ENCODE results near the gene LOXL1.

Gene LOXL1

DNA sequence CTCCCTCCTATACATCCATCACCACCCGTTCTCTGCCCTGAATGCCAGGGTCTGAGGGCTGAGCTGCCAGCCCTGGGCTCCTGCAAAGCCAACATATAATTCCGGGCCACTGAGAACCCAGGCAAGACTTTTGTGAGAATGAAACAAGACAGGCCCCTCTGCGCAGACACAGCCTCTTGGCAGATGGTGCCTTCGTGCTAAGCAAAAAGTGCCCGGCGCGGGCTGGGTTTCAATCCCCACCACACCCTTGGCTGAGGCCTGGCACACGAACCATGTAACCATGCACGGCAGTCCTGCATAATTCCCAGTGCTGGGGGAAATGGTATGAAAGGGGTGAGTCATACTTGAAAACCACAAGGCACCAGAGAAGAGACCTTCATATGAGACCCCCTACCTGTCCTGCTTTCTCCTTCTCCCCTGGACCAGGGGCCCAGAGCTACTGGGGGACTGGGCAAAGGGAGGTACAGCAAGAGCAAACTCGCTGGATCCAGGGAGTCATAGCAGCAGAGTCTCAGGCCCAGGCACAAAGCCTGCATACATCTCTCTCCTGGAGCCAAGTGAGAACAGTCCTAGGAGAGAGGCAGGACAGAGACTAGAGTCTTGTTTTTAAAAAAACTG, 26.1 kb upstream of the LOXL1 start:
- DNase-seq, result no peak

GRCh38 chr15:73901126-73901810, 25.0 kb upstream of the LOXL1 start:
- DNase-seq, result no peak

DNA sequence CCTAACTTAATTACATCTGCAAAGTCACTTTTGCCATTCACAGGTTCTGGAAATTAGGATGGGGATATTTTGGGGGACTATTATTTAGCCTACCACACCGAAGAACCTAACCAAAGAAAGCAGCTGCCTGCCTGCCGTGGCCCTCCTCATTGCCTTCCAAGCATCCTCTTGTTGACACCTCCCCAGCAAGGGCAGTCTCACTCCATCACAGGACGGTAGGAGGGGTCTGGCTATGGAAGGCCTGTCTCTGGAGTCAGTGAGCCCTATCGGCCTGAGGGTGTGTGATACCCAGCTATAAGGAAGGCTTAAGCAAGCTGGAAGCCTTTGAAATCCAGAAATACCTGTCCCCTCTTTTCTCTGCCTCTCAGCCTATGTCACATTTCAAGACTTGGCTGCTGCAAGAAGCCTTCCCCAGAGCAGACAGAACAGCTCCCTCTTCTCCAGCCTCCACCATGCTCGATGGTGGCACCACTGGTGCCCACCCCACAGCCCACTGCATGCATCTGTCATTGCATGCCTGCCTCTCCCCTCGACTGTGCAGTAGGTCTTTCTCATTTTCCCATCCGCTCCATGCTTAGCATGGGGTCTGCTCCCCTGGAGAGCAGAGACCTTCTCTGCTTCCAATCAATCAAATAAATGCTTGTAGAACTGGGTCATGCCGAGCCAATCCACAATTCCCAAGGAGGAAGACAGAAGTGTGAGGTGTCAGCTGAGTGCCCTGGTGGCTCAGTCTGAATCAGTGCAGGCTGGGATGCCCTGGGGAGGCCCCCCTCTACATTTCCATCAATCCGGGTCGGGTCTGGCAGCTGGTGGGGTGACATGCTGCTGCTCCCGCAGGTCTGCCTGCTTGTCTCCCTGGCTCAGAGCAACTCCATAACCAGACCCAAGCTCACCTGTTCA, 23.9 kb upstream of the LOXL1 start:
- no peak for DNase-seq

DNA sequence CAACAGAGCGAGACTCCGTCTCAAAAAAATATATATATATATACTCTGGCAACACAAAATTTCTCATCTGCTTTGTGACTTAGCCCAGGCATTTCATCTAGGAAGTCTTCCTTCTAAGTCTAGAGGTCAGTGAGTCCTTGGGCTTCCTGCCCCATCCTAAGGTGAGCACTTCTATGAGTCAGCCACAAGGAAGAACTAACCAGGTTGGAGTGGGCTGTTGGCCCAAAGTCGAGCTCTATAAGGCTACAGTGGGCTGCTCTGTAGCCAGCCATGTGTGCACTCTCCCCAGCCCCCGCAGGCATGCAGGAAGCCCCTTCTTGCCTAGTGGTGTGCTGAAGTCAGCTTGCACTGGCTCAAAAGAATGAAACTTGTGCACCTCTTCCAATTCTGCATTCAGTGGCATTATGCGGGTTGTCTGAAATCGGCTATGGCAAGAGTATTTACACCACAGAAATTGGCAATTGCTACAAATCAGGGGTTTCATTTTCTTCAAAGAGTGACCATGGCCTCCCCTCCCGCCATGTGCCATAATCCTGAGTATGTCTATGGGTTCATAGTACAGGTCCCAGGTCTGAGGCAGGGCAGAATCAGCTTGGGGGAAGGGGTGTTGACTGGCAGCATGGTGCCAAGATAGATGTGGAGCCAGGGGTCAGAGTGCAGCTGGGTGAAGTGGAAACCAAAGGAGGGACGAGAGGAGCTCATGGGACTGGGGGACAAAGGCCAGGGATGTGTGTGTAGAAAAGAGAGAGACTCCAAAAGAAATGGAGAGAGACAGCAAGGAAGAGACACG, 22.0 kb upstream of the LOXL1 start:
- DNase-seq, result no peak

GRCh38 chr15:73905225-73905827, 20.9 kb upstream of the LOXL1 start:
- no peak for DNase-seq

- DNase-seq, result no peak
Observed at GRCh38 chr15:73906346-73907034, 19.8 kb upstream of the LOXL1 start.

DNA sequence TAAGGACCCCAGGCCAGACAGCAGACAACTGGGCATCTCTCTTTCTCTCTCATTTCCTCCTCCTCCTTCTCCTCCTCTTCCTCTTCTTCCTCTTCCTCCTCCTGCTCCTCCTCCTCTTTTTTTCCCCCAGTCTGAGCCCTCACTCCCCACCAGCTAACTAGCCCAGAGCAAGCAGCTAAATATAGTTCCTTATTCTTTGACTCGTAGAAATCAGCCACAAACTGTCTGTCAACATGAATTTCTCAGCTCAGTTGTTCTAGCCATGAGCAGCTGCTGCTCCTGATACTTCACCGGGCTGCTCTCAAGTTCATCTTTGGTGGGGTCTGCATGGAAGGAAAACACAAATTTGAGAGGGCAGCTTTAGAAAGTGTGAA, 19.2 kb upstream of the LOXL1 start:
- DNase-seq, result no peak

DNA sequence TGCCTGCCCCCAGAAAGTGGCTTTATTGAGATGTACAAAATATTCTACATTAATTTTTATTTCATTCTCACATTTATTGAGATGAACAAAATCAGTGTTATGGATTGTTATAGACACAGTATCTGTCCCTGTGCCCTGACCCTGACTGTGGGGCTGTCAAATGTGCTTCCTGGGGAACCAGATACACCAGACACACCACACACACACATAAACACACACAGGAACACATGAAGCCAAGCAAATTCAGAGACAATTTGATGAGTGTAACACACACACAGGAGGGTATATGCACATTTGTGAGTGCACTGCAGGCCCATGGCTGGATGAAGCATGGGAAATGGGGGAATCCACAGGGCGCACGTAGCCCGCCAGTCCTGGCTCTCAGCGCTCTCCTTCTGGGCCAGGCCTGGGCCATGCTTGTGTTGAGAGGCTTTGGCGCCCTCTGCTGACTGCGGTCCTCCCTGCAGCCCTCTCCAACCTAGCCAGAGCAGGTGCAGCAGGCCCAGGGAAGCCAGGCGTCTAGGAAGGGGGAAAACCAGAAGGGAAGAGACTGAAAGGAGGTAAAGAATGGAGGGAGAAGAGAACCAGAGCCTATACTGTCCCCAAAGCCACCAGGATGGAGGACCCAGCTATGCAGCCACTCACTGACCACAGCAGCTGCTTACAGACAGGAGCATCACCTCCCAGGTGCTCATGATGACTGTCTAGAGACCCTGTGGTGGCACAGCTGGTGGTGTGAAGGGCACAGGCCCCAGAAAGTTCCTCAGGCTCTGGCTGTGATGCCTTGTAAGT, 18.0 kb upstream of the LOXL1 start:
- peak; percentile 60 to 75 for DNase-seq

DNA sequence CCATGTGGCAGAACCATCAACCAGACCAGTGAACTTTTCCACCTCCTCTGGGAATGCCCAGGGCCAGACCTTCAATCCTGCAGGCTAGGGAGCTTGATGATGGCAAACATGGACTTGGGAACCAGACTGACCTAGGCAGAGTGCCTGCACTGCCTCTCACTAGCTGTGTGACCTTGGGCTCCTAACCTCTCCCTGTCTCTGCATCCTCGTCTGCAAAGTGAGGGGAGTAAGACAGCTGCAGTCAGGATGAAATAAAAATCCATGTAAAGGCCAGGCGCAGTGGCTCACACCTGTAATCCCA, 17.5 kb upstream of the LOXL1 start:
- DNase-seq, result no peak

DNA sequence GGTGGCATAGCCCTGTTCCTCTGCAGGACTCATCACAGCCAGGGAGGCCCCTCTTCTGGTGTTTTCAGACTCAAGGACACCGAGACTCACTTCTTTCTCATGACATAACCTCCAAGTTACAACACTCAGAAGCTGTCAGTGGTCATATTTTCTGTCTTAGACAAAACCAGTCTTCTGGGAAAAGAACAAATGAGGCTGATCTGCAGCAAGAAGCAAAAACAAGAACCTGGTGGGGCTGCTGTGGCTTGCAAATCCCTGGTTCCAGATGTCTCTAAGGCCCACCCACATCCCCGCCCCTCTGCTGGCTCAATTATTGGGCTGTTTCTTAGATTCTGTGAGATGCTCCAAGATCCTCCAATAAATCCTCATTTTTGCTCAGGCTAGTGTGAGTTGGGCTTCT, 16.6 kb upstream of the LOXL1 start:
- no peak for DNase-seq

GRCh38 chr15:73910522-73911303, 15.5 kb upstream of the LOXL1 start:
- DNase-seq, result no peak

DNA sequence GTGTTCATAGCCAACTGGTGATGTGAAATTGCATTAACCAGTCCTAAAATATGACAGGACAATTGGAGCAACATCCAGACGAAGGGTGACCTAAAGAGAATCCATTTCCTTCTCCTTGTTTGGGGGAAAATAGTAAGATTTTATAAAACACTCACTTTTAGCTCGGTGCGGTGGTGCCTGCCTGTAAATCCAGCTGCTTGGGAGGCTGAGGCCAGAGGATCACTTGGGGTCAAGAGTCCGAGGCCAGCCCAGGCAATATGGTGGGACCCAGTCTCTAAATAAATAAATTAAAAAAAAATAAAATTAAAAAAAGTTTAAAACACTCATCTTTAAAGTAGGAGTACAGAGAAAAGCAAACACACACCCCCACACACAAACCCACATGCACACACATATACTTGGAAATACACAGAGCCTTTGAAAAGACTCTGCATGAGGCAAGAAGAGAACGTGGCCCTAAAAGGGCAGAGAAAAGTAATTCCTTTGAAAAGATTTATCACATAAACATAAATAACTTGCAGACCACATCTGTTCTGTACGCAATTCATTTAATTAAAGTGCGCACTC, 14.1 kb upstream of the LOXL1 start:
- no peak for DNase-seq

DNA sequence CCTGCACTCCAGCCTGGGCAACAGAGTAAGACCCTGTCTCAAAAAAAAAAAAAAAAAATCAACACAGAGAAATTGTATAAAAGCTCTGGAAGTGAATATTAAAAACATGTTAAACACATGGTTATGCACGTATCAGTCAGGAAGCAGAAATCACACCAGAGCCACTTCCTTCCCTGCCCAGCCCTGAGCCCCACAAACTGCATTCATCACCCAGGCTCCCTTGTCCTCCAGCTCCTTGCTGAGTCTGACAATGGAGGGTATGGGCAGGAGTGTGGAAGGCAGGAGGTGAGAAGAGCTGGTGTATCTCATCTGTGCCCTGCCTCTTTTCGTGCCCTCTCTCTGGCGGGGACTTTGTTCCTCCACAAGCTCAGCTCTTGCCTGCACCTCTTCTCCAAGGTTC, 12.1 kb upstream of the LOXL1 start:
- no peak for DNase-seq

- no peak for DNase-seq
Observed at GRCh38 chr15:73915082-73915481, 11.2 kb upstream of the LOXL1 start.

DNA sequence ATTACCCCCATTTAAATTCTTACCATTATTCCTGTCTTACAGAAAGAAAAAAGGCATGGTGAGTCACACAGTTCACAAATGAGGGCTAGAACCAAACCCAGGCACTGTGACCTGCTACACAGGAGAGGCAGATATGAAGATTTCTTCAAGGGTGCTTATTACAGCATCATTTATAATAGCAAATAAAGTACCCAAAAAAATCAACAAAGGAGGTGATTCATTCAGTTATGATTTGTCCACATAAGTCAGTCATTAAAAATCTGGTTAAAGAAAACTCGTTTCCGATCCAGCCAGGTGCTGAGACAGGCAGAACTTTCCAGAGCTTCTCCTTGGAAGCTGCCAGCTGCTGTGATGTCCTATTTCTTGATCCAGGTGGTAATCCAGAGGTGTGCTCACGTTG, 7.5 kb upstream of the LOXL1 start:
- no peak for DNase-seq

GRCh38 chr15:73919706-73920105, 6.6 kb upstream of the LOXL1 start:
- DNase-seq, result no peak

- no peak for DNase-seq
Observed at GRCh38 chr15:73921254-73921925, 4.9 kb upstream of the LOXL1 start.

GRCh38 chr15:73922186-73923151, 3.8 kb upstream of the LOXL1 start:
- no peak for DNase-seq

DNA sequence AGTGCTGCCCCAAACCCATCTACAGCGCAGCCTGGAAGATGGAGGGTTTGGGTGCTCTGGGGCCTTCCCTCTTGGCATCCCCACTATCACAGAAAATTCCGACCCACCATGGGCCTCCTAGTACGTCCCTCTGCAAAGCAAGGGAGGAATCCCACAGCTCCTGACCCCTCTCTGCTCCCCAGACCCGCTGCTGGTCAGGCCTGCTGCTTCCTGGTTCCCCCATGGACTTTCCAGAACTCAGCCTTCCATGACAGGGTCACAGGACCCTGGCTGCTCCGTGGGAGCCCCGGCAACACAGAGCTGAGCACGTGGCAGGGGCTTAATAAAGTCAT, 3.1 kb upstream of the LOXL1 start:
- DNase-seq, result no peak

Data from activated CD4-positive, alpha-beta T cell treated with anti-CD3 and anti-CD28 coated beads for 4 hours (primary cell).